ENCODE results near the gene DLG4. TPM values are rescaled to one million over a fixed set of nuclear protein-coding genes. Genes with fewer than 3 reads are reported as not detected.
A peak's percentile ranks its signal among the peaks of the same experiment; 100 is the strongest.
"Not testable (repeated sequence)": the region's sequence is repeated elsewhere in the genome, so short reads cannot be mapped to it uniquely, and the experiment has no call there.

The DLG4 gene
- polyA plus RNA-seq, 1 donor from 2014 or later, result 0.38 TPM

- Mint-ChIP-seq H3K36me3 (peaks cover 2% of the 10 kb centered on the region), H3K4me1 (peaks cover 27 to 31% (median 29%) of the 10 kb centered on the region in 3 donors)
These were observed 33.4 kb upstream of the DLG4 start for GRCh38 chr17:7253082-7253481.

GRCh38 chr17:7252176-7253043 is 32.8 kb upstream of the DLG4 start, which contains the start of gene ELP5:
TSS of gene ELP5 (plus strand) at chr17:7252215. CDS start at chr17:7252551, 336 bp downstream.
- peaks cover 3% of the 10 kb centered on the region for H3K27me3 Mint-ChIP-seq
- H3K4me3 Mint-ChIP-seq, result peak within 1 kb of the TSS; percentile 95 to 99 (median 96)
- H3K4me1 Mint-ChIP-seq, result peaks cover 27 to 31% (median 29%) of the 10 kb centered on the region in 3 donors
- H3K27ac Mint-ChIP-seq, result peak within 1 kb of the TSS; percentile 99 to 100 (median 99)
- H3K36me3 Mint-ChIP-seq, result peaks cover 2% of the 10 kb centered on the region
- no peaks in the 10 kb centered on the region for H3K9me3 Mint-ChIP-seq

More at GRCh38 chr17:7253082-7253481, 33.4 kb upstream of the DLG4 start:
- H3K27ac Mint-ChIP-seq, result peak overlapping the region; percentile 99 to 100 (median 99)
- H3K9me3 Mint-ChIP-seq, result no peaks in the 10 kb centered on the region
- H3K4me3 Mint-ChIP-seq, result peak overlapping the region; percentile 95 to 99 (median 96)
- peaks cover 3% of the 10 kb centered on the region for H3K27me3 Mint-ChIP-seq

- H3K9me3 Mint-ChIP-seq, result no peaks in the 10 kb centered on the region
- H3K36me3 Mint-ChIP-seq, result peaks cover 2% of the 10 kb centered on the region
- peaks cover 27 to 31% (median 28%) of the 10 kb centered on the region in 3 donors for H3K4me1 Mint-ChIP-seq
These were observed 32.1 kb upstream of the DLG4 start, which contains the start of gene CTDNEP1 for GRCh38 chr17:7251661-7252175. TSS of gene CTDNEP1 (minus strand) at chr17:7251734. CDS start at chr17:7251296, 438 bp downstream.

GRCh38 chr17:7250695-7251627 is 31.3 kb upstream of the DLG4 start:
- H3K27ac Mint-ChIP-seq, result peak overlapping the region; percentile 91 to 99 (median 94)
- H3K9me3 Mint-ChIP-seq, result no peaks in the 10 kb centered on the region
- peak overlapping the region; percentile 94 to 99 (median 96) for H3K4me3 Mint-ChIP-seq
- H3K4me1 Mint-ChIP-seq, result peaks cover 28 to 37% (median 33%) of the 10 kb centered on the region in 3 donors
- H3K36me3 Mint-ChIP-seq, result peaks cover 2% of the 10 kb centered on the region
- peaks cover 3% of the 10 kb centered on the region for H3K27me3 Mint-ChIP-seq

More at GRCh38 chr17:7251661-7252175, 32.1 kb upstream of the DLG4 start, which contains the start of gene CTDNEP1:
- peak within 1 kb of the TSS; percentile 99 to 100 (median 99) for H3K27ac Mint-ChIP-seq
- peaks cover 3% of the 10 kb centered on the region for H3K27me3 Mint-ChIP-seq
- peak within 1 kb of the TSS; percentile 95 to 99 (median 96) for H3K4me3 Mint-ChIP-seq

GRCh38 chr17:7249830-7250229 is 30.2 kb upstream of the DLG4 start:
- Mint-ChIP-seq H3K9me3 (no peaks in the 10 kb centered on the region), H3K27ac (peak overlapping the region in 2 of 3 donors; percentile 91 to 99), H3K36me3 (peaks cover 2% of the 10 kb centered on the region), H3K4me1 (peaks cover 31 to 39% (median 33%) of the 10 kb centered on the region in 3 donors), H3K4me3 (peak overlapping the region; percentile 94 to 98 (median 96)), H3K27me3 (peaks cover 3% of the 10 kb centered on the region)

- H3K4me1 Mint-ChIP-seq, result peaks cover 33 to 39% (median 33%) of the 10 kb centered on the region in 3 donors
These were observed 29.6 kb upstream of the DLG4 start for GRCh38 chr17:7249214-7249613.

GRCh38 chr17:7248796-7249195 is 29.2 kb upstream of the DLG4 start:
- peaks cover 33 to 39% (median 33%) of the 10 kb centered on the region in 3 donors for H3K4me1 Mint-ChIP-seq
- no peaks in the 10 kb centered on the region for H3K9me3 Mint-ChIP-seq
- H3K27me3 Mint-ChIP-seq, result peaks cover 3% of the 10 kb centered on the region
- peak overlapping the region in 3 of 4 donors; percentile 89 to 94 (median 93) for H3K4me3 Mint-ChIP-seq
- H3K27ac Mint-ChIP-seq, result peak overlapping the region; percentile 89 to 99 (median 91)
- peaks cover 2% of the 10 kb centered on the region for H3K36me3 Mint-ChIP-seq

More at GRCh38 chr17:7249214-7249613, 29.6 kb upstream of the DLG4 start:
- Mint-ChIP-seq H3K27me3 (peaks cover 3% of the 10 kb centered on the region), H3K9me3 (no peaks in the 10 kb centered on the region), H3K27ac (peak overlapping the region; percentile 89 to 99 (median 91)), H3K36me3 (peaks cover 2% of the 10 kb centered on the region), H3K4me3 (peak overlapping the region; percentile 93 to 98 (median 94))

GRCh38 chr17:7246779-7247178 is 27.1 kb upstream of the DLG4 start:
- Mint-ChIP-seq H3K36me3 (no peaks in the 10 kb centered on the region), H3K27me3 (no peaks in the 10 kb centered on the region), H3K4me1 (peaks cover 26 to 36% (median 30%) of the 10 kb centered on the region in 3 donors), H3K27ac (peak overlapping the region in 1 of 3 donors; percentile 71), H3K4me3 (peak overlapping the region in 2 of 4 donors; percentile 27 to 79), H3K9me3 (no peaks in the 10 kb centered on the region)

GRCh38 chr17:7243838-7244237 is 24.2 kb upstream of the DLG4 start:
- Mint-ChIP-seq H3K4me1 (peaks cover 26 to 41% (median 35%) of the 10 kb centered on the region in 3 donors), H3K4me3 (peak overlapping the region in 2 of 4 donors; percentile 87 to 98), H3K27ac (peak overlapping the region; percentile 97 to 100 (median 99))
- H3K27me3 Mint-ChIP-seq, H3K9me3 Mint-ChIP-seq, H3K36me3 Mint-ChIP-seq: not testable (repeated sequence)

GRCh38 chr17:7243453-7243729 is 23.8 kb upstream of the DLG4 start:
- peaks cover 23 to 37% (median 32%) of the 10 kb centered on the region in 3 donors for H3K4me1 Mint-ChIP-seq
- H3K27ac Mint-ChIP-seq, result peak overlapping the region; percentile 97 to 100 (median 99)
- H3K9me3 Mint-ChIP-seq, result no peaks in the 10 kb centered on the region
- peaks cover 5% of the 10 kb centered on the region for H3K36me3 Mint-ChIP-seq
- peak overlapping the region; percentile 67 to 98 (median 92) for H3K4me3 Mint-ChIP-seq
- no peaks in the 10 kb centered on the region for H3K27me3 Mint-ChIP-seq

- peaks cover 23 to 37% (median 31%) of the 10 kb centered on the region in 3 donors for H3K4me1 Mint-ChIP-seq
- peak overlapping the region; percentile 87 to 98 (median 97) for H3K4me3 Mint-ChIP-seq
- no peaks in the 10 kb centered on the region for H3K9me3 Mint-ChIP-seq
- peak overlapping the region; percentile 97 to 100 (median 99) for H3K27ac Mint-ChIP-seq
- no peaks in the 10 kb centered on the region for H3K27me3 Mint-ChIP-seq
- peaks cover 5% of the 10 kb centered on the region for H3K36me3 Mint-ChIP-seq
These were observed 23.2 kb upstream of the DLG4 start for GRCh38 chr17:7242717-7243452.

- peaks cover 27 to 41% (median 33%) of the 10 kb centered on the region in 3 donors for H3K4me1 Mint-ChIP-seq
- no peaks in the 10 kb centered on the region for H3K27me3 Mint-ChIP-seq
- H3K4me3 Mint-ChIP-seq, result peak within 1 kb of the TSS; percentile 87 to 98 (median 97)
- H3K36me3 Mint-ChIP-seq, result peaks cover 5% of the 10 kb centered on the region
- H3K27ac Mint-ChIP-seq, result peak within 1 kb of the TSS; percentile 97 to 100 (median 99)
- no peaks in the 10 kb centered on the region for H3K9me3 Mint-ChIP-seq
These were observed 22.4 kb upstream of the DLG4 start, which contains the start of gene GABARAP for GRCh38 chr17:7241783-7242716. TSS of gene GABARAP (minus strand) at chr17:7242449. CDS start at chr17:7242330, 119 bp downstream.
